Fibroblast of mammary gland (primary cell): ENCODE measurements around the gene PPP1R3G.

Experiments
- DNase-seq: peaks from one replicate; pipeline ENCODE4 v3.0.0-alpha.2; 2010; ENCODE audit warnings: low read depth
- H3K4me3 ChIP-seq: 2 replicates; pipeline ENCODE4 v1.5.1; 2011; ENCODE audit warnings: low read depth, mild to moderate bottlenecking, low read length, moderate library complexity; ENCODE audit not compliant: control insufficient read depth
- CTCF ChIP-seq: conservative IDR thresholded peaks from 2 replicates; pipeline ENCODE4 v1.5.1; 2011; ENCODE audit warnings: low read depth, low read length, inconsistent platforms; ENCODE audit not compliant: control insufficient read depth, insufficient read depth

PPP1R3G gene

DNA sequence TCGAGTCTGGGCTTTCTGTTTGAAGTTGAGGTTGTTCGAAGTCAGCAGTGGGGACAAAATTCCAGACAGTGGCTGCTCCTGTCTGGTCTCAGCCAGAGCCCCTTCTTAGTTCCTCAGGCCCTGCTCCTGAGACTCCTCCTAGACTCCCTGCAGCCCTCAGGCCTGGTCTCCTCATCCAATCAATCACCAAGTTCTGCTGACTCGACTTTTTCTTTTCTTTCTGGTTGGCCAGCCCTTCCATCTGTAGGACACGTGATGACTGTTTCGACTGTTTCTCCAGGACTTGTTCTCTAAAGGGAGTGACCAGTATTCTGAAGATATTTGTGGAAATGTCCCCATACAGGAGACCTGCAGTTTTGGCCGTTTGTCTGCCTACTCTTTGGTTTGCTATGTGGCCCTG is 19.5 kb downstream of the PPP1R3G start:
- no peak for DNase-seq
- no peak for TF ChIP-seq CTCF
- H3K4me3 ChIP-seq = no peak overlapping the region

GRCh38 chr6:5105146-5105545 is 20.0 kb downstream of the PPP1R3G start:
- H3K4me3 ChIP-seq = no peak overlapping the region

GRCh38 chr6:5107341-5107740 is 22.2 kb downstream of the PPP1R3G start:
- no peak overlapping the region for H3K4me3 ChIP-seq
- TF ChIP-seq CTCF = no peak
- no peak for DNase-seq

More at GRCh38 chr6:5105146-5105545, 20.0 kb downstream of the PPP1R3G start:
- no peak for TF ChIP-seq CTCF
- no peak for DNase-seq

GRCh38 chr6:5108068-5108467 is 22.9 kb downstream of the PPP1R3G start:
- no peak for TF ChIP-seq CTCF
- no peak overlapping the region for H3K4me3 ChIP-seq
- DNase-seq = no peak

- no peak overlapping the region for H3K4me3 ChIP-seq
- DNase-seq = no peak
- no peak for TF ChIP-seq CTCF
These were observed 23.5 kb downstream of the PPP1R3G start for GRCh38 chr6:5108536-5109150.

DNA sequence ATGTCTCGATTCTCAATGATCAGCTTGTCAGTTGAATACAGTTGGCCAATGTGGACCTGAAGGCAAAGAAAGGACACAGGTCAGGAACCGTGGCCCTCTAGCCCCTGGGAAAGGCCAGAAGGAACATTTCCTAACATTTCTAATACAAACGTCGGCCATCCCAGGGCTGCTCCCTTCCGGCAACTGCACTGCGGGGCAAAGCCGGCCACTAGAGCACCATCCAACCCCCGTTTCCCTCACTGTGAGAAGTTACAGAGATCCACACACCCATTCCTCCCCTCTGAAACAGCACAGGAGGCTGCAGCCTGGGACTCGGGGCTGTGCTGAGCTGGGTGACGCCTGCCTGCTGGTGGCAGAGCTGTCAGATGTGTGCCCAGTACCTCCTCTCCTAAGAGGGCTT is 24.3 kb downstream of the PPP1R3G start:
- no peak overlapping the region for H3K4me3 ChIP-seq
- DNase-seq = no peak
- no peak for TF ChIP-seq CTCF

DNA sequence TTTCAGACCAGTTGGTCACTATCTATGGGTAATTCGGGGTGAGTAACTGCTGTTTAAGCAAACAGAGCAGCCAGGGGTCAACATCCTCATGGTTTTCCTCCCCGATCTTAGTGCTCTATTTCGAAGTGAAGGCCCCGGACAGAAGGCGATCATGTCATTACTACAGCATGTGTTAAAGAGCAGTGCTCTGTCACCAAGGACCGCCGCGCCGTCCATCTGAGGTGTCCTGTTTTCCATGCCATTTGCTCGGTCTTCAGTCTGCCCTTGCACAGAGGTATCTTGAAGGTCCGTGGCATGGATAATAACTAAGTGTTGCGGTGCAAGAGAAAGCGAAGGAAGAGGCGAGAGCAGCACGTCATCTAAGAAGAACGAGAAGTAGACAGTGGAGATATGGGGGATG is 25.1 kb downstream of the PPP1R3G start:
- no peak overlapping the region for H3K4me3 ChIP-seq
- DNase-seq = no peak
- no peak for TF ChIP-seq CTCF
